A204.1 (cell line): ENCODE results near the gene SEC14L3.
"Not testable (repeated sequence)": the region's sequence is repeated elsewhere in the genome, so short reads cannot be mapped to it uniquely, and the experiment has no call there.

Source experiments
- FAIRE-seq: peaks from 2 replicates; lab custom pipeline; 2012; peaks lifted over from hg19 to GRCh38; lab: Jason Lieb, UNC

Gene SEC14L3

DNA sequence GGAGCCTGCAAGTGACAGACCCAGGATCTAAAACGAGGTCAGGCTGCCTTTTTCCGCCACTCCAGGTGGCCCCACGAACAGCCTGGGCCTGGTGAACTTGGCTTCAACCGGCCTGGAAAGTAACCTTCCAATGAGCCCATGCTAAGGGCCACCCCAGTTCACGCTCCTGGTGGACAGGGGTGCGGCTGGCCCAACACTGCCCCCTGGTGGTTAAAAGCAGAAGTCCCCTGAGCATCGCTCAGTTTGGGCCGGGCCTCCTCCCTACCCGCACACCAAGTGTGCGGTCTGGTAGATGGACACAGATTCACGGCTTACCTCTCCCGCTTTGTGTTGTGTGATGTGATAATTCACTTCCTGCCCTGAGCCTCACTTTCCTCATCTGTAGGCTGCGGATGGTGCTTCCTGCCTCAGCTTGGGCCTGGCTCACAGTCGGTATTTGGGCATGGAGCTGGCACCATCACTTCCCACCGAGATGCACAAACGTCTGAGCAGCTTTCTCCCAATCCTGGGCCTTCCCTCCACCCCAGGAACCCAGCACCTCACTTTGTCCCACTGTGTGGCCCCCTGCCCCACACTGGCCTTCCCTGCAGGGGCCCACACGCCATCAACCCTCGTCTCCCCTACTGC lies 13.7 kb upstream of the SEC14L3 start:
- FAIRE-seq, result no peak

DNA sequence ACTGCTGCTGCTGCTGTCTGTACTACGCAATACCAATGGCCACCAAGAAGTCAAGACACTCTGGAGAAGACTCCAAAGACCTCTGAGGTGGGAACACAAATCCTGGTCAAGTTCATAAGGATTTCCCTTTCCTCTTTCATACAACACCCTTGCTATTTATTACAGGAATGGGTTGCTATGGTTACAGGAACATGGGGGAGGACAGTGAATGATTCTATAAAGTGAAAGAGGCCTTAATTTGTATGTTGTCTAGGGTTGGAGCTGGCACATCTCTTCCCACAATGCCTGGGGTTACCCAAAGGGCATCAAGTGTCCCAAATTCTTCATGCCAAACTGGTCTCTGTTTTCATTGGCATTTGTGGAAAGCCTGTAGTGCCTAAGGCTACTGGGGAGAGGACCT lies 11.4 kb upstream of the SEC14L3 start:
- FAIRE-seq, result no peak

DNA sequence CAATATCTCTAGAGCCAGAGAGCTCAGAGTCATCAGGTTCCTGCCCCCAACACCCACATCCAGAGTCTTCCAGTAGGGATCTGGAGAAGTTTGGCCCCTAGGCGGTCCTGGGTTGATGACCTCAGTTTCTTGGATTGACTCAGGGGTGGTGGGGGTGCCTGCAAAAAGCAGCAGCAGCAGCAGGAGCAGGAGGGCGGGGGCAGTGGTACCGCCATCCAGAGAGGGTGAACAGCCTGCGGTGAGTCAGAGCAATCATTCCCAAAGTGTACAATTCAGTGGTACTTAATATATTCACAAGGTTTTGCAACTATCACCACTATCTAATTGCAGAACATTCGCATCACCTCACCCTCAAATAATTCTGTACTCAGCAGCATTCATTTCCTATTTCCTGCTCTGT lies 9.9 kb upstream of the SEC14L3 start:
- no peak for FAIRE-seq

DNA sequence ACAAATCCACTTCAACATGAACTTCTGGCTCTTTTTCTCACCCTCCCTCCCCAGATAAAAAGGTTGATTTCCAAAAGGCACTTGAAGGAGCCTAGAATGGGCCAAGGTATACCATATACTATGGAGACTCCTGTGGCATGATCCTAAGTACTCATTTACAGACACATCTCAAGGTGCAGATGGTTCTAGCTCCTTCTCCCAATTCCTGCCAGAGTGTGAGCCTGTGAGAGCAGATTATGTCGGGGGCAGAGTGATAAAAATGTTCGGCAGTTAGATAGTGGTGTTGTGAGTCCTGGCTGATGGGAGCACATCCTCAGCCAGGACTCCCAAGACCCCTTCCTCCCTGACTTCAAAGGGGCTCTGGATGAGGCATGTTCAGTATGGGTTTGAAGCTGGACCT lies 8.2 kb upstream of the SEC14L3 start:
- FAIRE-seq, result no peak

DNA sequence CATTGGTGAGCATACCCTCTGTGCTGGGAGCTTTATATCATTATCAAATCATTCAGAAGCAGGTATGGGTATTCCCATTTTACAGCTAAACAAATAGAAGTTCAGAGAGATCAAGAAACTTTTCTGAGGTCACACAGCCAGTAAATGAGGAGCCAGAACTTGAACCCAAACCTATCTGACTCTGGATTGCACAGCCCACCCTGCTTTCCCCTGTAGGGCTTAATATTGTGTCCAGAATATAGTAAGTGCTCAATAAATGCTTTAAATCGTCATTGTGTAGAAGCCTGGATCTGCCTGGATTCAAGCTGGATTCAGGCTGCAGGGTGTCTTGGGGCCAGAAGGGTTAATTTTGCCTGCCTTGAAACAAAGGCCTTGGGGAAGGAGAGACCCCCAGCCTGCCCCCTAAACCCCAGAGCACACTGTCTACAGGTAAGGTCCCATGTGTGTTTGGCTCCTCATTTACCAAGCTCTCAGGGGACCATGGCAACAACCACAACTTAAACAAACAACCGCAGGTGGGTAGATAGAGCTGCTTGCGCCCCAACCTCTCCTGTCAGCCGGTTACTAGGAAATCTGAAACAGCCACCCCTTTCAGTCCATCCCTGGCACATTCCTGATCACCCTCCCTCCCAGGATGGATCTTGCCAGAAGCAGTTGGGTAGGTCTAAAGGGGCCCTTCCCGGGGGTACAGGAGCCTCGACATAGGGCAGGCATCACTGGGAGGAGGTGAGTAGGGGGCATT lies 3.0 kb upstream of the SEC14L3 start:
- no peak for FAIRE-seq

DNA sequence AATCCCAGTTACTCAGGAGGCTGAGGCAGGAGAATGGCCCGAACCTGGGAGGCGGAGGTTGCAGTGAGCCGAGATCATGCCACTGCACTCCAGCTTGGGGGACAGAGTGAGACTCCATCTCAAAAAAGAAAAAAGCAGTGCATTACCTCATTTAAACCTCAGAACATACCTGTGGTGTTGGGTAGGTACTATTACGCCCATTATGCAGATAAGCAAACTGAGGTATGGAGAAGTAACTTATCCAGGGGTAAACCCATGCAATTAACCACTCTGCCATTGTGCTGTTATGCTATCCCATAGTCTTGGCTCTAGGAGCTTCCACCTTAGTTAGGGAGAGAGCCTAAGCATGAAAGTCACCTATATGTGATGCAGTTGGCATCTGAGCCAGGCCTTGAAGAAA lies 2.3 kb upstream of the SEC14L3 start:
- FAIRE-seq, result no peak

DNA sequence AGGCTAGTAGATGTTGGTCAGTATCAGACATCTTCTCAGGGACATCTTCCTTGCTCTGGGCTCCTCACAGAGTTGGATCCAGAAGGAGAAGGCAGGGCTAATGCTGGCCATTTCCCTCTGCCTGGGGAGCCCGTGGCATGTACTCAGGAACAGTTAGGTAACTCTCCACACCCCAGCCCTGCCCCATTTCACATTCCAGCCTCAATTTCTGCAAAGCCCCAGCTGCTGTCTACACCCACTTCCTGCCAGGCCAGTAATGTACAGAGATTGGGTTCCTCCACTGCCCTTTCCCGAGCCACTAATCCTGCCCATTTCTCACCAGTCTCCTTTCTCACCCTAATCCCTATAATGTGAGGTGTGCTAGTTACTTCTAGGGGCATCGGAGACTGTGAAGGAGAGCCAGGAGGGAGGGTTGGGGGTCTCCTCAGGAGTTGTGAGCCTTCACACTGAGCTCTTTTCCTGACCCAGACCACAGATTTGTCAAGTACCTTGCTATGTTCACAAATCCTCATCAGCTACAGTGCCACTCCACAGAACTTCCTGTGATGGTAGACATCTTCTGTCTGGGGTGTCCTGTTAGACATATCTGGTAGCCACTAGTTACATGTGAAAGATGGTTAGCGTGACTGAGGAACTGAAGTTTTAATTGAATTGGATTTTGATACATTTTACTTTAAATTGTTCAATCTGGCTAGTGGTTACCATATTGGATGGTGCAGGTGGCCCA lies 1.3 kb upstream of the SEC14L3 start:
- FAIRE-seq, result no peak

DNA sequence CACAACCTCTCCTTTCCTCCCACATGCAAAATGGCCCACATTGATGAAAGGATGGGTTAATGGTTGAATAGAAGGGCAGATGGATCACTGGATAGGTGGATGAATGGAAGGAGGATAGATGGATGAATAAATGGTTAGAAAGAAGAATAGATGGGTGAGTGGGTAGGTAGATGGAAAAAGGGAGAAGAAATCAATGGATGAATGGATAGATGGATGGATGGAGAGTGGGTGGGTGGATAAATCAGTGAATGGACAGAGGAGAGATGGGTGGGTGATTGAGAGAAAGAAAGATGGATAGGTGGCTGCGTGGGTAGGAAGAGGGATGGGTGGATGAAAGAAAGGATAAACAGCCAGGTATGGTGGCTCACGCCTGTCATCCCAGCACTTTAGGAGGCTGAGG lies 1.2 kb downstream of the SEC14L3 start:
- FAIRE-seq, result no peak

DNA sequence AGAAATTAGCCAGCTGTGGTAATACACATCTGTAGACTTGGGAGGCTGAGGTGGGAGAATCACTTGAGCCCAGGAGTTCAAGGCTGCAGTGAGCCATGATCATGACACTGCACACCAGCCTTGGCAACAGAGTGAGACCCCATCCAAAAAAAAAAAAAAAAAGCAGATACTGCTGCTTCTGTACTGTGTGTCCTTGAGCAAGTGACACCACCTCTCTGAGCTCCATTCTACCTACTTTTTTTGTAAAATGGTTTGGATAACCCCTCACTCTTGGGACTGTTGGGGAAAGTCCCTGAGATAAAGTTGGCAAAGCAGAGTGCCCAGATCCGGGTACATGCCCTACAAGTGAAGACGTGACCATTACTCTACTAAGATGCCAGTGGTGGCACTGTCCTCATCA lies 2.7 kb downstream of the SEC14L3 start:
- no peak for FAIRE-seq

DNA sequence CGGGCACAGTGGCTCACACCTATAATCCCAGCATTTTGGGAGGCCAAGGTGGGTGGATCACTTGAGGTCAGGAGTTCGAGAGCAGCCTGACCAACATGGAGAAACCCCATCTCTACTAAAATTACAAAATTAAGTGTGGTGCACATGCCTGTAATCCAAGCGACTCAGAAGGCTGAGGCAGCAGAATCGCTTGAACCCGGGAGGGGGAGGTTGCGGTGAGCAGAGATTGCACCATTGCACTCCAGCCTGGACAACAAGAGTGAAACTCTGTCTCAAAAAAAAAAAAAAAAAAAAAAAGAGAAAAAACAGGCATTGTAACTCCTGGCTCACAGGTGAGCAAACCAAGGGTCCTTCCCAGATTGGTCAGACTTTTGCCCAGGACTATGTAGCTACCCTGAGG lies 11.3 kb downstream of the SEC14L3 start:
- not testable (repeated sequence) for FAIRE-seq

DNA sequence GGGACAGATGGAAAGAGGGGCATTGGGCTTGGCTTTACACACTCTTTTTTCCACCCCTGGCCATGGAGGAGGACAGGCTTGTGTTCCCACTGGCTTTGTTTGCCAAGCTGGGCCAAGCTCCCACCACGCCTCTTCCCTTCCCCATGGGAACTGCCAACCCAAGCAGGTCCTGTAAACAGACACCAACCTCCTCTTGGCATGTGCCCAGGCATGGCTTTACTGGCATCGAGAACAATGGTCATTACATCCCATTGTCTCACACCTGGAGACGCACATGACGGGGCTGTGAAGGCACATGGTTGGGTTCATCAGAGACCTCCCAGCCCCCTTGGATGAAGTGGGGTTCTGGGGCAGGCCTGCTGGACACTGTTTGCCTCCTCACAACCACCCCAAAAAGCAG lies 11.7 kb downstream of the SEC14L3 start:
- no peak for FAIRE-seq

DNA sequence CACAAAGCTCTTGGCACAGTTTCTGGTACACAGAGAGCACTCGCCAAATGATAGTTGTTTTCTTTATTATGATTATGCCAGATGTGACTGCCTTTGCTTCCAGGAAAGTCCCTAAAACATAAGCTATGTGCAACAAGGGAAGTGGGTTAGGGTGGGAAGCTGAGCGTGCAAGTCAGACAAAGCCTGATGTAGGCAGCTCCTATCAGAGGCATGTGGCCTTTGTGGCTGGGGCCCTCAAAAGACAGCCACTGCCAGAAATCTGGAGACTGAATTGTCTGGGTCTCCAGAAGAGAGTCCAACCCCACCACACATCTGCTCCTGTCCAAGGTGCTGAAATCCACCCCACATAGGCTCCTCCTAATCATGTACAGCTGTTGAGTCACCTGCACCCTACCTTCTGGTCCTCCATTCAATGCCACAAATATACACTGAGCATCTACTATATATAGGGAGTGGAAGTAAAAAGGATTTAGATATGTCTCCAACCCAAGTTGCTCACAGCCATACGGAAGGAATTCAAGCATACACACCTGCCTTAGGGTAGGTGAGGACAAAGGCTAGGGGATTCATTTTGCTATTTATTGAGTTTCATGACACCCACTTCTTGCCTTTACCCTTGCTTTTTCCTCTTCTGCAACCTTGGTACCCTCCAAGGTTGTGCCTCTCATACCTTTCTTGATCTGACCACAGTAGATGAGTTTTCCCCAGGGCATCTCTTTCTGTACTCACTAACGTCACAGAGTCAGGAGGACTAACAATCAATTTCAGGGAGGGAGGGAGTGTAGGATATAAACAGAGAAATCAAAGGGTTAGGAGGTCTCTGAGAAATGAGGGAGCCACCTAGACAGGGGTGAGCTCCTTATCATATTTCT lies 12.4 kb downstream of the SEC14L3 start:
- FAIRE-seq, result no peak

DNA sequence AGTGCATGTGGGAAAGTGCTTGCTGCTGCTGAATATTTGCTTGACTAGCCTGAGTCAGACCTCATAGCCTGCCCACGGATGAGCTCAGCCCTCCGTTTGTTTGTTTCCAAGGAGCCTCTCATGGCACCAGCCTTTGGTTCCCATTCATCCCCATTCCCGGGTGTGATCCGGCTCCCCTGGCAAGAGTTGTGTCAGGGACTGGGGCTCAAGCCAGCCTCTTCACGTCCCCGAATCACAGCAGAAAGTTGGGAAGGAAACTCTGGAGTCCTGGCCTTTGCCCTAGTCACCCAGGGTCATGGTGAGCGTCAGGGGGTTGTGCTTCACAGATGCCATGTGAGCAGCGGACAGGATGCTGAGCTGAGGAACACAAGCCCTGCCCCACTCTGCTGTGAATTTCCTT lies 13.8 kb downstream of the SEC14L3 start:
- FAIRE-seq, result no peak

DNA sequence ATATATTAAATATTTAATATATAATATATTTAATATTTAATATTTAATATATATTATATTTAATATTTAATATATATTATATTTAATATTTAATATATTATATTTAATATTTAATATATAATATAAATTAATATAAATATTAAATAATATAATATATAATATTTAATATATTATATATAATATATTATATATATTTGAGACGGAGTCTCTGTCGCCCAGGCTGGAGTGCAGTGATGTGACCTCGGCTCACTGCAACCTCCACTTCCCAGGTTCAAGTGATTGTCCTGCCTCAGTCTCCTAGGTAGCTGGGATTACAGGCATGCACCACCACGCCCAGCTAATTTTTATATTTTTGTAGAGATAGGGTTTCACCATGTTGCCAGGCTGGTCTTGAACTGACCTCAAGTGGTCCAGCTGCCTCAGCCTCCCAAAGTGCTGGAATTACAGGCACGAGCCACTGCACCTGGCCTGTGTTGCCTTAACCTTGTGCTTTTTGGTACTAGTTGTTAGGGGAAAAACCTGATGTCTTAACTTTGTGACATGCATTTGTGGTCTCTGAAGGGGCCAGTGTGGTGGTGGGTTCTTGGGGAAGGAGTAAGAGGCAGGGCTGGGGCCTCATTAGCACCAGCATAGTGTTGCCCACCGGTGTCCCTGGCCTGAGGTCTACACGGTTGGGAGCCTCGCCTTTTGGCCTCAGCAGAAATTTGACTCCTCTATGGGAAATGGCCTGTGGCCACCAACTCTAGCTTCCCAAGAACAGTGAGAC lies 16.6 kb downstream of the SEC14L3 start:
- FAIRE-seq, result no peak

DNA sequence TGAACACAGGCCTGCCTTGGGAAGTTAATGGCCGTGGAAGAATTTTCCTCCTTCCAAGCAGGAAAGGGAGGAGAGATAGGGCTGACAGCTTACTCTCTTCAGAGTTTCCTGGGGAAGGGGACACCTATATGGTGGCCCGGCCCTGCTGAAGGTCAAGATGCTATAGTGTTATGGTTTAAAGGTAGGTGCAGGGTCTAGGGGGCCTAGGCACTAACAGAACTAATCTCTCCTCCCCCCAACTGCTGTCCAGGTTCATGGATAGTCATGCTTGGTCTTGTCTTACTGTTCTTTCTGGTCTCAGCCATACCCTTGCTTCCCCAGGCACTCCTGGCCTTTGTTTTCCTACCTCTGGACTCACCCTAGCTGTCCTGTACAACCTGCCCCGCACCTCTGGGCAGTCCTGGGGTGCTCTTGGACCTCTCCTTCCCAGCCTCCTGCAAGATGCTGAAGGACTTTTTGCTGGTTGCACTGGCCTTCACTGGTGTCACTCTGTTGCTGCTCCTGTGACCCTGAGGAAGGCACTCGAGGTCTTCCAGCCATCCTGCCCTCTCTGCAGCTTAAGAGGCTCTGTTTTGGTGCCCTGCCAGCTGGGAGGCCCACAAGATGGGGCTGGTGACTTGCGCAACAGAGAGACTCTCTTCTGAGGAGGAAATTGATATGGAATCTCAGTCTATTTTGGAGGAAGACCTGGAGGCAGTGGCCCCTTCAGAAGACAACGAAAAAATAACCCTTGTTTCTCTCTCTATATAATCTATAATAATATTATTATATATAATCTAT lies 17.9 kb downstream of the SEC14L3 start:
- FAIRE-seq, result no peak

DNA sequence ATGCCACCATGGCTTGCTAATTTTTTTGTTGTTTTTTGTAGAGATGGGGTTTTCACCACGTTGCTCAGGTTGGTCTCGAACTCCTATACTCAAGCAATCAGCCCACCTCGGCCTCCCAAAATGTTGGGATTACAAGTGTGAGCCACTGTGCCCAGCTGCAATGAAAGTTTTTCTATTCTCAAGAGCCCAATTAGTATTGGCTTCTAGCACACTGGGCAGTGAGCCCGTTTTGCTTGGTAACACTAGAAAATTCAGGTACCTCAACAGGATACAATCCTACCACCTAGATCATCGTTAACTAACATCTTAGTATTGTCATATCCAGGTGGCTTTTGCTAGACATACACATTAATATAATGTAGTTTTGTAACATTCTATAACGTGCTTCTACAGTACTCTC lies 19.0 kb downstream of the SEC14L3 start:
- FAIRE-seq, result no peak

DNA sequence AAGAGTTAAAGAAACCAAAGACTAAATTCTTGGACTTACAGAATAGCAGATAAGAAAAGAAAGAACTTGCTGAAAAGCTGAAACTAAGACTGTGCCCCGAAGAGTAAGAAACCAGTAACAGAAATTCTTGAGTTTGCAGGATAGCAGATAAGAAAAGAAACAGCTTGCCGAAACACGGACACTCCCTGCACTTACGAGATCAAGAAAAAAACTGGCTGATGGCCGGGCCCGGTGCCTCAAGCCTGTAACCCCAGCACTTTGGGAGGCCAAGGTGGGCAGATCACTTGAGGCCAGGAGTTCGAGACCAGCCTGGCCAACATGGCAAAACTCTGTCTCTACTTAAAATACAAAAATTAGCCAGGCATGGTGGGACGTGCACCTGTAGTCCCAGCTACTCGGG lies 20.3 kb downstream of the SEC14L3 start:
- FAIRE-seq, result not testable (repeated sequence)

DNA sequence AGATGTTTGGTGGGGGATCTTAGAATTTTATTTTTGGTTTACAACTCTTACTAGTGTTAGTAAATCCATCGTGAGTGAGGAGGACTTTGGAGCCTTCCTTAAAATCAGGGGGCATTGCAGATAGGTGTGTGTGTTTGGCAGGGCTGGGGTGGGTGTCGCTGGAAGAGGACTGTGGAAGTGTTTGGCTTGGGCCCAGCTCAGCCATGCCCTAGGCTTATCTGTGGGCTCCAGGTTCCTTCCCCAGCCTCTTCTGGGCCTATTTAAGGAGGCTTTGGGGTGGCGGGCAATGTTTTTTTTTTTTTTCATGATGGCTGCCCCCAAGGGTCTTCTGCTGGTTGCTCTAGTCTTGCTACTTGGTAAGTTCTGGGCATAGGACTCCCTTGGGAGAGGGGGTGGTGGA lies 24.2 kb downstream of the SEC14L3 start:
- FAIRE-seq, result no peak

DNA sequence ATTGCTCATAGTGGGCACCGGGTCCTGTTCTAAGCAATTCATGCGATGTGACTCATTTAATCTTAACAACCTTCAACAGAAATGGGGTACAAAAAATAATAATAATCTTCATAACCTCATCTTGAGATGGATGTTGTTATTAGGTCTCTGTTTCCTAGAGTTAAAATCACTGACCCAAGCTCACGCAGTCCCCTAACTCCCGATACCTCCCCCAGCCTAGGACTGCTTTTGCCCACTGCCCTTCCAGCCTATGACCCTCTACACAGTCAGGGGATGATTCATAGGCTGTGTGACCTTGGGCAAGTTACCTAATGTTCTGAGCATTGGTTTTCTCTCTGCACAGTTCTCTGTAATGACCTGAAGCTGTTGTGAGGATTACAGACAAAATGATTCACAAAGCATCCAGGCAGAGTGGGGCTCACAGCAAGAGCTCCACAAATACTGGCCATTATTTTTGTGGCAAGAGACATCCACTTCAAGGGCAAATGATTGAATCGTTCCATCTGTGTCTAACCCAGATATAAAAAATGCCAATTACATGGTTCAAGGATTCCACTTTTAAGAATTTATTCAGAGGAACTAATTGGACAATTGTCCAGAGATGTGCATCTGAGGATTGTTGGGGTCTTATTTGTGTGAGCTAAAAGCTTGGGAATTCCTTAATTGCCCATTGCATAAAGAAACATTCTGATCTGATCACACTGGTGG lies 26.2 kb downstream of the SEC14L3 start:
- FAIRE-seq, result no peak
